SK-N-SH treated with all-trans-retinoic acid at 6 μM for 48 hours (cell line): ENCODE measurements around the gene FCER1G.

Experiments used
- GLIS3 ChIP-seq: fragments of 250-450 bp; sonication (Bioruptor Pico); IDR thresholded peaks from 2 replicates; pipeline ENCODE4 v1.5.0; 2020; ENCODE audit warnings: mild to moderate bottlenecking, moderate library complexity
- PATZ1 ChIP-seq: fragments of 250-450 bp; sonication (Bioruptor Pico); IDR thresholded peaks from 2 replicates; pipeline ENCODE4 v1.8.0; 2020; ENCODE audit warnings: mild to moderate bottlenecking, moderate library complexity, borderline replicate concordance
- RARB ChIP-seq: fragments of 250-450 bp; sonication (Bioruptor Pico); IDR thresholded peaks from 2 replicates; pipeline ENCODE4 v1.8.0; 2021; ENCODE audit warnings: mild to moderate bottlenecking, moderate library complexity
- ZFP3 ChIP-seq: fragments of 250-450 bp; sonication (Bioruptor Pico); IDR thresholded peaks from 2 replicates; pipeline ENCODE4 v1.5.0; 2020; ENCODE audit warnings: mild to moderate bottlenecking, moderate library complexity

DNA sequence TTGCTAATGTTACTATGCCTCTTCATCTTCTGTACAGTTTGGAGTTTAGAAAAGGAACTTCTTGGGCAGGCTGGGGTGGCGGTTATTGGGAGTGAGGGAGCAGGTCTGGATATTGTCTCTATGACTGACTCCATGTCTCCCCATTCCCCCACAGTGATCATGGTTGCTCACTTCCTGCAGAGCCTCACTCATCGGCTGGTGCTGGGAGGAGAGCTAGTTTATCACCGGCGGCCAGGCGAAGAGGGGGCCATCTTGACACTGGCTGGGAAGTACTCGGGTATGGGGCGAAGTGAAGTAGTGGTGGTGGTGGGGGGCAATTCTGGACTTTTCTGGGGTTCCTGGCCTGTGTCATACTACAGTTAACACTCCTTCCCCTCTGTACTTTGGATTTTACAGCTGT lies 12.9 kb downstream of the FCER1G start:
- no peak for TF ChIP-seq GLIS3 (CRISPR knock-in tag)
- TF ChIP-seq PATZ1 (CRISPR knock-in tag): no peak
- TF ChIP-seq RARB: no peak
- no peak for TF ChIP-seq ZFP3 (CRISPR knock-in tag)
